PC-9 (cell line): ENCODE measurements around the gene NUP160. TPM values are rescaled to one million over a fixed set of nuclear protein-coding genes. Genes with fewer than 3 reads are reported as not detected.
"Not testable (repeated sequence)": the region's sequence is repeated elsewhere in the genome, so short reads cannot be mapped to it uniquely, and the experiment has no call there.

ENCODE experiments used
- BruUV-seq: library from RNA; stranded (reverse); fragments of 400-500 nt; replicated peaks from 2 replicates; lab custom pipeline; 2021; lab: Mats Ljungman, UMichigan
- CTCF ChIA-PET: fragments of 300-600 bp; sonication (Branson Sonifier 250); formaldehyde crosslinking; loops from one replicate; lab custom pipeline; 2022; ENCODE audit warnings: antibody characterized with exemption; lab: Charles Lee
- POLR2A ChIA-PET: fragments of 300-600 bp; sonication (Branson Sonifier 250); formaldehyde crosslinking; loops from one replicate; lab custom pipeline; 2022; ENCODE audit warnings: antibody characterized with exemption; ENCODE audit not compliant: unreplicated experiment; lab: Charles Lee
- DNase-seq, 2 experiments: peaks; one replicate each; pipeline versions ENCODE4 v3.0.0 to v3.0.0-alpha.2; 2015 to 2022; ENCODE audit warnings: mixed read lengths in 1 of 2
- H2AFZ ChIP-seq: fragments of 200-600 bp; sonication (generic); 2 replicates; pipeline ENCODE4 v1.8.1; 2017; ENCODE audit warnings: antibody characterized with exemption
- H3F3A ChIP-seq: fragments of 200-600 bp; sonication (generic); 2 replicates; pipeline ENCODE4 v1.8.1; 2017; ENCODE audit warnings: antibody characterized with exemption, mild to moderate bottlenecking, low read depth; ENCODE audit not compliant: insufficient read depth
- H3K27ac ChIP-seq: fragments of 200-600 bp; sonication (generic); 2 replicates; pipeline ENCODE4 v1.6.1; 2016; ENCODE audit warnings: mixed run types
- H3K27me3 ChIP-seq: fragments of 200-600 bp; sonication (generic); 2 replicates; pipeline ENCODE4 v1.6.1; 2016; ENCODE audit warnings: low read depth, mixed run types; ENCODE audit not compliant: insufficient read depth
- H3K36me3 ChIP-seq: fragments of 200-600 bp; sonication (generic); 2 replicates; pipeline ENCODE4 v1.6.1; 2016; ENCODE audit warnings: low read depth, mixed run types
- H3K4me1 ChIP-seq: fragments of 200-600 bp; sonication (generic); replicated peaks from 2 replicates; pipeline ENCODE4 v1.6.1; 2016; ENCODE audit warnings: mixed run types; ENCODE audit not compliant: insufficient read depth
- H3K4me2 ChIP-seq: fragments of 200-600 bp; sonication (generic); 2 replicates; pipeline ENCODE4 v1.6.1; 2017; ENCODE audit warnings: mixed run types
- H3K4me3 ChIP-seq: fragments of 200-600 bp; sonication (generic); 2 replicates; pipeline ENCODE4 v1.6.1; 2016; ENCODE audit warnings: mixed run types
- H3K79me2 ChIP-seq: fragments of 200-600 bp; sonication (generic); 2 replicates; pipeline ENCODE4 v1.6.1; 2017; ENCODE audit warnings: low read depth, mixed run types
- H3K9me2 ChIP-seq: fragments of 200-600 bp; sonication (generic); 2 replicates; pipeline ENCODE4 v1.8.1; 2017; ENCODE audit warnings: mild to moderate bottlenecking; ENCODE audit not compliant: insufficient read depth
- H3K9me3 ChIP-seq: fragments of 200-600 bp; sonication (generic); 2 replicates; pipeline ENCODE4 v1.8.1; 2016; ENCODE audit warnings: low read depth; ENCODE audit not compliant: insufficient read depth
- H4K20me1 ChIP-seq: fragments of 200-600 bp; sonication (generic); 2 replicates; pipeline ENCODE4 v1.8.1; 2017; ENCODE audit not compliant: insufficient read depth
- EZH2 ChIP-seq: fragments of 200-600 bp; sonication (generic); IDR thresholded peaks from 2 replicates; pipeline ENCODE4 v1.8.0; 2017; ENCODE audit warnings: antibody characterized with exemption, low read depth
- intact Hi-C: fragments of 100-400 bp; cut with micrococcal nuclease; formaldehyde crosslinking; loops from one replicate; pipeline ENCODE4 v1.10.0; 2022; ENCODE audit not compliant: unreplicated experiment
- total RNA-seq: library from RNA; stranded (reverse); gene quantifications from 2 replicates; pipeline ENCODE4 v1.2.3, GENCODE V29; 2021
- TF ChIP-seq, protein P1 (sequence below): fragments of 200-600 bp; sonication (generic); conservative IDR thresholded peaks from 2 replicates; pipeline ENCODE4 v1.6.1; 2017; ENCODE audit warnings: mixed run types, antibody characterized with exemption, mild to moderate bottlenecking, moderate library complexity

NUP160 gene
- total RNA-seq, 1 experiment from 2014 or later, result 73.2 TPM

DNA sequence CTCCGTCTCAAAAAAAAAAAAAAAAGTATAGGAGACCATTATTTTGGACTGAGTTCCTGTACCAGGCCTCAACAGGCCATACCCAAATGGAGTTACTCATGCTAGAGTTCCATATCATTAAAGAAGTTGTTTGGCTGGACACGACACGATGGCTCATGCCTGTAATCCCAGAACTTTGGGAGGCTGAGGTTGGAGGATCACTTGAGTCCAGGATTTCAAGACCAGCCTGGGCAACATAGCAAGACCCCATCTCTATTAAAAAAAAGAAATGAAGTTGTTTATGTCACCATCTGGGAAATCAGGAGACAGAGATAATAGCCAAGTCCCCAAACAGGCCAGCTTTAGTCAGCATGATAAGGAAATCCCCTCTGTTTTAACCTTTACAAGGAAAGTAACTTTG lies 74.3 kb downstream of the NUP160 start:
- H4K20me1 ChIP-seq, result no peaks in the 10 kb centered on the region
- peaks cover 8% of the 10 kb centered on the region for H3K36me3 ChIP-seq
- intact Hi-C loops, result no loop called here
- peaks cover under 1% of the 10 kb centered on the region; the same call in 1 of the 2 replicates for H3K4me1 ChIP-seq
- no peak overlapping the region for H2AFZ ChIP-seq
- no peak for DNase-seq
- H3K4me3 ChIP-seq, result no peak overlapping the region
- H3K79me2 ChIP-seq, result no peaks in the 10 kb centered on the region
- H3K27me3 ChIP-seq, result no peaks in the 10 kb centered on the region
- no TSS peak for BruUV-seq
- no peaks in the 10 kb centered on the region for H3K9me3 ChIP-seq
- TF ChIP-seq EZH2, result no peak
- TF ChIP-seq, protein P1, sequence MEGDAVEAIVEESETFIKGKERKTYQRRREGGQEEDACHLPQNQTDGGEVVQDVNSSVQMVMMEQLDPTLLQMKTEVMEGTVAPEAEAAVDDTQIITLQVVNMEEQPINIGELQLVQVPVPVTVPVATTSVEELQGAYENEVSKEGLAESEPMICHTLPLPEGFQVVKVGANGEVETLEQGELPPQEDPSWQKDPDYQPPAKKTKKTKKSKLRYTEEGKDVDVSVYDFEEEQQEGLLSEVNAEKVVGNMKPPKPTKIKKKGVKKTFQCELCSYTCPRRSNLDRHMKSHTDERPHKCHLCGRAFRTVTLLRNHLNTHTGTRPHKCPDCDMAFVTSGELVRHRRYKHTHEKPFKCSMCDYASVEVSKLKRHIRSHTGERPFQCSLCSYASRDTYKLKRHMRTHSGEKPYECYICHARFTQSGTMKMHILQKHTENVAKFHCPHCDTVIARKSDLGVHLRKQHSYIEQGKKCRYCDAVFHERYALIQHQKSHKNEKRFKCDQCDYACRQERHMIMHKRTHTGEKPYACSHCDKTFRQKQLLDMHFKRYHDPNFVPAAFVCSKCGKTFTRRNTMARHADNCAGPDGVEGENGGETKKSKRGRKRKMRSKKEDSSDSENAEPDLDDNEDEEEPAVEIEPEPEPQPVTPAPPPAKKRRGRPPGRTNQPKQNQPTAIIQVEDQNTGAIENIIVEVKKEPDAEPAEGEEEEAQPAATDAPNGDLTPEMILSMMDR, result no peak
- ChIA-PET POLR2A (no interaction called here), CTCF (no interaction called here)
- H3K4me2 ChIP-seq, result no peak overlapping the region
- H3K9me2 ChIP-seq, result no peaks in the 10 kb centered on the region
- no peak overlapping the region for H3K27ac ChIP-seq
- peaks cover 26% of the 10 kb centered on the region for H3F3A ChIP-seq

DNA sequence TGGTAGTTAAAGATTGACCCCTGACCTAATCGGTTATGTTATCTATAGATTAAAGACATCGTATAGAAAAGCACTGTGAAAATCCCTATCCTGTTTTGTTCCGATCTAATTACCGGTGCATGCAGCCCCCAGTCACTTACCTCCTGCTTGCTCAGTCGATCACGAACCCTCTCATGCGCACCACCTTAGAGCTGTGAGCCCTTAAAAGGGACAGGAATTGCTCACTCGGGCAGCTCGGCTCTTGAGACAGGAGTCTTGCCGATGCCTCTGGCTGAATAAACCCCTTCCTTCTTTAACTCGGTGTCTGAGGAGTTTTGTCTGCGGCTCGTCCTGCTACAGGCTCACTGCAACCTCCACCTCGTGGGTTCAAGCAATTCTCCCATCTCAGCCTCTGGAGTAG lies 78.6 kb downstream of the NUP160 start:
- H3K27me3 ChIP-seq, H3K4me3 ChIP-seq, H3K9me2 ChIP-seq, H3K4me2 ChIP-seq, CTCF ChIA-PET, POLR2A ChIA-PET, H2AFZ ChIP-seq, DNase-seq, H4K20me1 ChIP-seq, H3K9me3 ChIP-seq, H3K27ac ChIP-seq, BruUV-seq, H3K36me3 ChIP-seq: not testable (repeated sequence)
- Histone ChIP-seq H3K4me1 (peaks cover 18% of the 10 kb centered on the region), H3F3A (peaks cover 38% of the 10 kb centered on the region), H3K79me2 (peaks cover 26% of the 10 kb centered on the region)
- intact Hi-C loops, result loop anchor here (5.0 kb wide), 4 partner anchors 153 to 343 kb away; partner anchors contain the start of genes PSMC3 and PTPRJ

DNA sequence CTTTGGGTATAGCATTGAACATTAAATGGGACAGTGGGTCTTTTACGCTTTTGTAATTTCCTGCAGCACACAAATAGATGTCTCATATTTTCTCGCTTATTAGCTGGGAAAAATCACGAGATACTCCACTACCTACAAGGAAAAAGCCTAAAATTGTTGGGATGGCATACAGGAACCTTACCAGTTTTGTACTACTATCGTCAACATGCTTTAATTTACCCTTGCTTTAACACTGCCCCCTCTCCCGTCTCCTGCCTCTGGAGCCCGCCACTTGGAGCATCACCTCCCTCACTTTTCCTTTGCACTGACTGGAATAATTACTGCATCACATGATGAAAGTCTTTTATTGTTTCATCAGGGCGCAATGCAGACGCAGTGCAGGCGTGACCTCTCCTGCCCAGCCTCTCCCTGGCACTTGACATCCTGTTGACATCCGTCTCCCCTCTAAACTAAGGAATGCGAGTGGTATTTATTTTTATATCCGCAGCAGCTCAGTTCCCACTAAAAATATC lies 80.0 kb downstream of the NUP160 start:
- Histone ChIP-seq H3K79me2 (peaks cover 38% of the 10 kb centered on the region), H4K20me1 (peaks cover 19% of the 10 kb centered on the region), H3K27me3 (no peaks in the 10 kb centered on the region), H3K27ac (peak overlapping the region; percentile 95), H2AFZ (peak overlapping the region; percentile 79), H3F3A (peaks cover 43% of the 10 kb centered on the region), H3K4me1 (peaks cover 22% of the 10 kb centered on the region), H3K4me3 (peak overlapping the region; percentile 72), H3K9me3 (no peaks in the 10 kb centered on the region), H3K4me2 (peak overlapping the region; percentile 85), H3K9me2 (no peaks in the 10 kb centered on the region), H3K36me3 (peaks cover 15% of the 10 kb centered on the region)
- peak; percentile 70 to 79 for DNase-seq
- CTCF ChIA-PET, result no interaction called here
- TF ChIP-seq, protein P1, result no peak
- TF ChIP-seq EZH2, result no peak
- no TSS peak for BruUV-seq
- POLR2A ChIA-PET, result no interaction called here
- intact Hi-C loops, result loop anchor here (5.0 kb wide), 4 partner anchors 154 to 344 kb away; partner anchors contain the start of genes PSMC3 and PTPRJ
